H9 (cell line): ENCODE results near the gene ZNF691. TPM values are rescaled to one million over a fixed set of nuclear protein-coding genes. Genes with fewer than 3 reads are reported as not detected.

Source experiments
- DNase-seq: peaks from one replicate; pipeline ENCODE4 v3.0.0-alpha.2; 2017
- H2AFZ ChIP-seq: one replicate; pipeline ENCODE4 v1.6.1; 2013; ENCODE audit warnings: mild to moderate bottlenecking, low read length, control low read depth, moderate library complexity
- H2AK5ac ChIP-seq: 2 replicates; pipeline ENCODE4 v1.6.1; 2013; ENCODE audit warnings: low read length, control low read depth, mixed read lengths; ENCODE audit not compliant: insufficient read length
- H2BK120ac ChIP-seq: one replicate; pipeline ENCODE4 v1.6.1; 2013; ENCODE audit warnings: low read depth, mild to moderate bottlenecking, low read length, control low read depth, inconsistent platforms; ENCODE audit not compliant: poor library complexity, severe bottlenecking
- H2BK12ac ChIP-seq: 2 replicates; pipeline ENCODE4 v1.6.1; 2013; ENCODE audit warnings: low read length, control low read depth, mixed read lengths, low read depth; ENCODE audit not compliant: insufficient read length
- H2BK15ac ChIP-seq: 2 replicates; pipeline ENCODE4 v1.6.1; 2013; ENCODE audit warnings: low read depth, low read length, control low read depth
- H2BK20ac ChIP-seq: one replicate; pipeline ENCODE4 v1.6.1; 2013; ENCODE audit warnings: low read depth, mild to moderate bottlenecking, low read length, control low read depth, inconsistent platforms; ENCODE audit not compliant: poor library complexity, severe bottlenecking
- H2BK5ac ChIP-seq: 2 replicates; pipeline ENCODE4 v1.6.1; 2013; ENCODE audit warnings: low read length, control low read depth, mixed read lengths; ENCODE audit not compliant: insufficient read length
- H3K14ac ChIP-seq: 2 replicates; pipeline ENCODE4 v1.6.1; 2013; ENCODE audit warnings: low read length, control low read depth; ENCODE audit not compliant: insufficient read depth
- H3K18ac ChIP-seq: 2 replicates; pipeline ENCODE4 v1.6.1; 2013; ENCODE audit warnings: low read depth, mild to moderate bottlenecking, mixed read lengths, low read length, control low read depth; ENCODE audit not compliant: insufficient read length
- H3K23ac ChIP-seq: 2 replicates; pipeline ENCODE4 v1.6.1; 2013; ENCODE audit warnings: low read length, control low read depth, mixed read lengths, low read depth; ENCODE audit not compliant: insufficient read length
- H3K23me2 ChIP-seq: 2 replicates; pipeline ENCODE4 v1.6.1; 2013; ENCODE audit warnings: low read depth, mild to moderate bottlenecking, mixed read lengths, low read length, control low read depth; ENCODE audit not compliant: insufficient read length, poor library complexity, severe bottlenecking
- H3K27ac ChIP-seq: 2 replicates; pipeline ENCODE4 v1.5.1; 2013; ENCODE audit warnings: low read length, control low read depth, mixed read lengths, low read depth; ENCODE audit not compliant: insufficient read length
- H3K27me3 ChIP-seq: 2 replicates; pipeline ENCODE4 v1.6.1; 2013; ENCODE audit warnings: low read length, control low read depth, inconsistent platforms; ENCODE audit not compliant: insufficient read depth
- H3K4ac ChIP-seq: 2 replicates; pipeline ENCODE4 v1.6.1; 2013; ENCODE audit warnings: low read depth, mild to moderate bottlenecking, control low read depth, inconsistent platforms, low read length, moderate library complexity
- H3K4me1 ChIP-seq: 2 replicates; pipeline ENCODE4 v1.6.1; 2013; ENCODE audit warnings: low read length, control low read depth, inconsistent platforms; ENCODE audit not compliant: insufficient read depth
- H3K4me2 ChIP-seq: 2 replicates; pipeline ENCODE4 v1.6.1; 2013; ENCODE audit warnings: low read length, control low read depth, mixed read lengths; ENCODE audit not compliant: insufficient read length, insufficient read depth
- H3K56ac ChIP-seq: 2 replicates; pipeline ENCODE4 v1.6.1; 2013; ENCODE audit warnings: low read depth, mild to moderate bottlenecking, mixed read lengths, low read length, control low read depth; ENCODE audit not compliant: insufficient read length
- H3K79me1 ChIP-seq: 2 replicates; pipeline ENCODE4 v1.6.1; 2013; ENCODE audit warnings: low read depth, mild to moderate bottlenecking, moderate library complexity, low read length, control low read depth, inconsistent platforms; ENCODE audit not compliant: insufficient read depth, poor library complexity, severe bottlenecking
- H3K79me2 ChIP-seq: 2 replicates; pipeline ENCODE4 v1.6.1; 2013; ENCODE audit warnings: low read length, control low read depth, inconsistent platforms; ENCODE audit not compliant: insufficient read depth
- H3K9ac ChIP-seq: 2 replicates; pipeline ENCODE4 v1.6.1; 2013; ENCODE audit warnings: low read length, control low read depth, mixed read lengths; ENCODE audit not compliant: insufficient read length; ENCODE audit errors: extremely low read depth
- H3K9me3 ChIP-seq: one replicate; pipeline ENCODE4 v1.6.1; 2013; ENCODE audit warnings: low read depth, low read length, inconsistent platforms; ENCODE audit not compliant: control insufficient read depth
- H3T11ph ChIP-seq: one replicate; pipeline ENCODE4 v1.6.1; 2013; ENCODE audit warnings: mild to moderate bottlenecking, low read length, control low read depth, inconsistent platforms
- H4K20me1 ChIP-seq: one replicate; pipeline ENCODE4 v1.6.1; 2013; ENCODE audit not compliant: control insufficient read depth, insufficient read length, insufficient read depth
- H4K5ac ChIP-seq: 2 replicates; pipeline ENCODE4 v1.6.1; 2013; ENCODE audit warnings: low read depth, mild to moderate bottlenecking, mixed read lengths, low read length, control low read depth; ENCODE audit not compliant: insufficient read length
- H4K8ac ChIP-seq: replicated peaks from 2 replicates; pipeline ENCODE4 v1.6.1; 2013; ENCODE audit warnings: low read length, control low read depth, mixed read lengths, low read depth; ENCODE audit not compliant: insufficient read length
- H4K91ac ChIP-seq: 2 replicates; pipeline ENCODE4 v1.6.1; 2013; ENCODE audit warnings: low read depth, mild to moderate bottlenecking, moderate library complexity, mixed read lengths, low read length, control low read depth; ENCODE audit not compliant: insufficient read length
- H3K27ac Mint-ChIP-seq, 3 experiments: 2 replicates in 2 of 3; 3 replicates in 1 of 3; pipeline ENCODE4 v1.8.0; 2020 to 2021; ENCODE audit warnings: mixed read lengths in 3 of 3, mild to moderate bottlenecking in 1 of 3, moderate library complexity in 1 of 3
- H3K27me3 Mint-ChIP-seq: 2 replicates; pipeline ENCODE4 v1.8.0; 2021; ENCODE audit warnings: low read depth, mild to moderate bottlenecking, moderate library complexity, mixed read lengths
- H3K36me3 Mint-ChIP-seq, 3 experiments: 2 replicates in 2 of 3; 3 replicates in 1 of 3; pipeline ENCODE4 v1.8.0; 2020 to 2021; ENCODE audit warnings: low read depth in 3 of 3, mixed read lengths in 3 of 3; ENCODE audit not compliant: insufficient read depth in 1 of 3
- H3K4me1 Mint-ChIP-seq, 2 experiments: 2 replicates each; pipeline ENCODE4 v1.8.0; 2020; ENCODE audit warnings: mixed read lengths in 2 of 2
- H3K4me3 Mint-ChIP-seq, 2 experiments: 2 replicates in 1 of 2; 3 replicates in 1 of 2; pipeline ENCODE4 v1.8.0; 2020 to 2021; ENCODE audit warnings: mild to moderate bottlenecking in 2 of 2, mixed read lengths in 2 of 2, moderate library complexity in 1 of 2
- H3K9me3 Mint-ChIP-seq, 2 experiments: 2 replicates in 1 of 2; 3 replicates in 1 of 2; pipeline ENCODE4 v1.8.0; 2020; ENCODE audit warnings: mild to moderate bottlenecking in 2 of 2, mixed read lengths in 2 of 2, moderate library complexity in 1 of 2
- CTCF ChIP-seq: fragments of 200-600 bp; sonication (generic); conservative IDR thresholded peaks from 3 replicates; pipeline ENCODE4 v1.8.0; 2021; ENCODE audit warnings: antibody characterized with exemption, mild to moderate bottlenecking
- WGBS: extraction: QIAGEN DNeasy Blood & Tissue Kit; methylation state at CpG from one replicate; pipeline ENCODE4 v1.1.7; 2013; ENCODE audit warnings: missing lambda C conversion rate, low lambda C conversion rate, mixed read lengths; ENCODE audit not compliant: insufficient read length; ENCODE audit errors: extremely low coverage; 5-methylcytosine and 5-hydroxymethylcytosine counted together
- total RNA-seq: library from RNA; stranded (reverse); gene quantifications from 2 replicates; pipeline ENCODE4 v1.2.1, GENCODE V29; 2021

The ZNF691 gene
- total RNA-seq, 1 experiment from 2014 or later = 20.1 TPM

GRCh38 chr1:42822800-42823392 is 23.5 kb upstream of the ZNF691 start:
- H3T11ph ChIP-seq = no peak overlapping the region
- no peak overlapping the region for H3K56ac ChIP-seq
- H2BK5ac ChIP-seq = no peak overlapping the region
- H3K27me3 Mint-ChIP-seq = no peaks in the 10 kb centered on the region
- no peak overlapping the region for H3K4me3 Mint-ChIP-seq
- no peak overlapping the region for H4K8ac ChIP-seq
- H3K36me3 Mint-ChIP-seq = no peaks in the 10 kb centered on the region; a peak in 1 of 7 replicates
- peaks cover 19 to 22% of the 10 kb centered on the region in 2 experiments for H3K4me1 Mint-ChIP-seq
- no peak overlapping the region for H2BK15ac ChIP-seq
- no peak overlapping the region for H4K91ac ChIP-seq
- no peak overlapping the region for H3K18ac ChIP-seq
- peak overlapping the region in 1 of 3 experiments; percentile 30; a peak in 2 of 7 replicates for H3K27ac Mint-ChIP-seq
- TF ChIP-seq CTCF = no peak
- H3K23ac ChIP-seq = no peak overlapping the region
- H3K4me1 ChIP-seq = no peaks in the 10 kb centered on the region; the same call in 1 of the 2 replicates
- H2BK20ac ChIP-seq = no peak overlapping the region
- no peak overlapping the region for H3K9ac ChIP-seq
- no peaks in the 10 kb centered on the region for H3K27me3 ChIP-seq
- no peak for DNase-seq
- no peak overlapping the region for H3K14ac ChIP-seq
- H2BK12ac ChIP-seq = no peak overlapping the region
- H4K20me1 ChIP-seq = no peaks in the 10 kb centered on the region
- H3K79me2 ChIP-seq = no peaks in the 10 kb centered on the region; the same call in 1 of the 2 replicates
- H3K23me2 ChIP-seq = no peaks in the 10 kb centered on the region
- no peak overlapping the region for H3K4me2 ChIP-seq
- no peak overlapping the region for H2AFZ ChIP-seq
- no peak overlapping the region for H3K4ac ChIP-seq
- no peak overlapping the region for H2AK5ac ChIP-seq
- H2BK120ac ChIP-seq = no peak overlapping the region
- H3K79me1 ChIP-seq = no peaks in the 10 kb centered on the region
- WGBS = no CpG with 5 or more reads among the region's 2 CpGs
- no peak overlapping the region for H3K27ac ChIP-seq
- H3K9me3 ChIP-seq = no peaks in the 10 kb centered on the region
- H4K5ac ChIP-seq = no peak overlapping the region
- no peaks in the 10 kb centered on the region for H3K9me3 Mint-ChIP-seq
